GM18502 (cell line): ENCODE data around the gene LGALS13.

Experiments used
- ATAC-seq: cut with Tn5 transposase; IDR thresholded peaks from one replicate; pipeline ENCODE4 v1.9.1; 2021; ENCODE audit warnings: mild to moderate bottlenecking; ENCODE audit not compliant: unreplicated experiment, poor library complexity

LGALS13 gene, protein sequence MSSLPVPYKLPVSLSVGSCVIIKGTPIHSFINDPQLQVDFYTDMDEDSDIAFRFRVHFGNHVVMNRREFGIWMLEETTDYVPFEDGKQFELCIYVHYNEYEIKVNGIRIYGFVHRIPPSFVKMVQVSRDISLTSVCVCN

DNA sequence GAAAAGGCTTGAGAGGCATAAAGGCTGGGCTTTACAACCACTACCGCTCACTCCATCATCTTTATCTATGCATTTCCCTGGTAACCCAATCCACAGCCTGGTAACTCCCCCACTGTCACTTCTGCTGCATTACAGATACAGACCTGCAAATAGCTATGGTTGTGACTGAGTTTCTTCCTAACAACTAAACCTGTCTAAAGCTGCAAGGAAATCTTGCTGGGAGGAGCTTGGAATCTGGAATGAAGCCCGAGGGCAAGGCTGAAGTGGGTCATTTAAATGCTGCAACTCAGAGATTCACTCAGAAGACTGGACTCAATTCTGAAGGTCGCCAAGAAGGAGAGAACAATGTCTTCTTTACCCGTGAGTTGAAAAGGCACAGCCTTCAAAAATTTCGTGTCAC lies at the start of gene LGALS13:
Gene LGALS13, plus strand, starts transcription at position 301 of the 400 bp plus-strand sequence. Its CDS starts 45 bp downstream, at position 346.
- no peak for ATAC-seq

GRCh38 chr19:39553082-39553652 lies 49.2 kb upstream of the LGALS13 start:
- no peak for ATAC-seq

GRCh38 chr19:39554701-39555311 lies 47.5 kb upstream of the LGALS13 start:
- ATAC-seq = no peak

DNA sequence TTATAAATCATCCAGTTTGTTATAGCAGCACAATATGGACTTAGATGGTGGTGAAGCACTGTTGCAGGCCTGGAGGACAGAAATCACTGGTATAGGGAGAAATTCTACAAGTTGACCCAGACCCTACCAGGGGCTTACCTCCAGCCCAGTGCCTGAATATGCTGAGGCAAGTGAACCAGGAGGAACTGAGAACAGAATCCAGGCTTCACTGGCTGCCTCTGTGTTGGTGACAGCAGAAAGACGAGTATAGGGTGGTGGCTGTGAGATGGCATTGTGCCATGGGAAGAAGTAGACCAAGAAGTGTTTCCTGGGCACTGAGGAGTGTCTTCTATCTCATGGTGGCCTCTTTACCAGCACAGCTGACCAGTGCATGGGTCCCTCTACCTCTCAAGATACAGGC lies 46.4 kb upstream of the LGALS13 start:
- ATAC-seq = no peak

DNA sequence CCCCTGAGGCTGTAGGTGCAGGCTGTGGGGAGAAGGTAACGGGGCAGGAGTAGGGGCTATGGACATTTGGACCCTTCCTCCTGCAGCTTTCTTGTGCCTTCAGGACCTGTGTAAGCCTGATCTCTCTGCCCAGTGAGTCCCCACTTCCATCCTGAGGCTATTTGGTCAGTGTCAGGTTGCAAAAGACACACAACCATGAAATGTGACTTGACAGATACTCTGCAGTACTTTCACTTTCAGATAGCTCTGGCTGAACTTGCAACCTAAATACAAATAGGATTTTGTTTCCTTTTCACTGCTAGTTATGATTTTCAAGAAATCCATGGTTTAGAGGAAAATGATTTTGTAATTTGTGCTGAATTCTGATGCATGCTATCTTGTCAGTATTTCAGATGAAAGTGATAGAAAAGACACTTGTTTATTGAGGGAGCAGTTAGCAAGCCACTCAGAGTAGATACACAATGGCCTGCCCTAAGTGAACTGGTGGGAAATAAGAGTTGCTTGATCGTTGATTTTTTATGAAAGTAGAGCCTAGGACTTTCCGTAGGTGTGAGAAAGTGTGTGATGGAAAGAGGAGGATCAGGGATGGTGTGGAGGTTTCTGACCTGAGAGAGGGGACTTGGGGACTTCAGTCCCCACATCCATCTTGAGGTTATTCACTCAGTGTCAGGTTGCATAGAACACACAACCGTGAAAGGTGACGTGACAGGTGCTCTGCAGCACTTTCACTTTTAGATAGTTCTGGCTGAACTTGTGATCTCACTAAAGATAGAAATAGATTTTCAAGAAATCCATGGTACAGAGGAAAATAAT lies 44.3 kb upstream of the LGALS13 start:
- peak; percentile 49 for ATAC-seq

GRCh38 chr19:39558624-39559117 lies 43.7 kb upstream of the LGALS13 start:
- ATAC-seq = no peak

- ATAC-seq = no peak
Measured at GRCh38 chr19:39563408-39563807, 38.9 kb upstream of the LGALS13 start.

DNA sequence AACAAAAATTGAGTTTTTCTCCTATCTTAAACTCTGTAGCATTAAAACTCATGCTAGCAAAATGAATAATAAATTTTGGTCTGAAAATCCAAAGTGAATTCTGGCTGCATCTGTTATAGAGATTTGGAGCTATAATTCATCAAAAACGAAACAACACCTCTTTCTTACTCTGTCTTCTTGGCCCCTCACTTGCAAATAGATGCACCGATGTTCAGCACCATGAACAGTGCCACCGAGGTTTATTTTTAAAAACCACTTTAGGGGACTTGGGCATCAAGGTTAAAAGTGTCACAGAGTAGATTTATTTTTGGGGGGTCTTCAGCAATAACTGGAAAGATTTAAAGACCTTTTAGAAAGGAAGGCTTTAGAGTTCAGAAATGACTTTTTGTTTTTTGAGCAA lies 36.3 kb upstream of the LGALS13 start:
- ATAC-seq = no peak

DNA sequence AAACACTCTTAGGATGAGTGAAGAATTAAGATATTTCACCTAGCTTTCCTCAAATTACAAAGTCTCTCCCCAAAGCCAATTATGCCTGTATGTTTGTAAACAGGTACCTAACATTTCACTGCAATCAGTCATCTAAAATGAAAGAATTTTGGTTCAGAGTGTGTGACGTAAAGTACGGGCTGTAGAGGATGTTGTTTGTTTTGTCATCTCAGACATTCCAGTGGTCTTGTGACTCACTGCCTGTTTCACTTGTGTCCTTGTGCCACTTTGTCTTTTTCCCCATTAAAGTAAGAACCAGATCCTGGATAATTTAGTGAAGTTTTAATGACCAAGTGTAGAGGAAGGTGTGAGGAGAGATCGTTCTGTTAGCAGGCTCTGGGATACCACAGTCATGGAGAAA lies 33.7 kb upstream of the LGALS13 start:
- ATAC-seq = no peak

DNA sequence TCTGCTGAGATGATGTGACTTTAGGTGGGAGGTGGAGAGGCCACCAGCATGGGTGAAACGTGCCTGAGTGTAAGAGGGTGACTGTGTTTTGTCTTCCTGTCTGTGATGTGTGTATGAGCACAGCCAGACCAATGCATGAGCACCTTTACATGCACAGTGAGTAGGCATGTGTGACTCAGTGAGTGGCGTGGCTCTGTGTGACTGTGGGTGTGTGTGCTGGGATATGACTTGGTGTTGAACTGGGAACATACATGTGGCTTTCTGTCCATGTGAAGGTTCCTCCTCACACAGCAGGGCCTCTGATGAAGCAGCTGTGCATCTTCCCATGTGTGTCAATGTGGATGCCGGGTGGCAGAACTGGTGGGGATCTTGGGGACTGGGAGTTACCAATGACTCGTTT lies 19.9 kb upstream of the LGALS13 start:
- ATAC-seq = no peak

- ATAC-seq = no peak
Measured at GRCh38 chr19:39582891-39583625, 19.3 kb upstream of the LGALS13 start.

DNA sequence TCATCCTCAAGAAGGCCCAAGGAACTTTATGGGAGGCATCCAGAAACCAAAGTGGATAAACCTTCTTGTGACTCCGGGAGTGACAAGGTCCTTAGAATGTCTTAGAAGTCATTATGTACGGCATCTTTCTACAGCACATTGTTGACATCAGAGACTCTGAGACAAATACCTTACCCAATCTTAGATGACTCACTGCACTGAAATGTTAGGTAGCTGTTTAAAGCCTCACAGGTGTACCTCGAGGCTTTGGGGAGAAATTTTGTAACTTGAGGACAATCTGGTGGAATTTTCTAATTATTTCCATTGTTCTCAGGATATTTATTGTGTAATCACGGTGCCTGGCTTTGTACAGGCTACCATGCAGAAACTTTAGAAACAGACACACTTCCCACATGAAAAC lies 14.8 kb upstream of the LGALS13 start:
- no peak for ATAC-seq

DNA sequence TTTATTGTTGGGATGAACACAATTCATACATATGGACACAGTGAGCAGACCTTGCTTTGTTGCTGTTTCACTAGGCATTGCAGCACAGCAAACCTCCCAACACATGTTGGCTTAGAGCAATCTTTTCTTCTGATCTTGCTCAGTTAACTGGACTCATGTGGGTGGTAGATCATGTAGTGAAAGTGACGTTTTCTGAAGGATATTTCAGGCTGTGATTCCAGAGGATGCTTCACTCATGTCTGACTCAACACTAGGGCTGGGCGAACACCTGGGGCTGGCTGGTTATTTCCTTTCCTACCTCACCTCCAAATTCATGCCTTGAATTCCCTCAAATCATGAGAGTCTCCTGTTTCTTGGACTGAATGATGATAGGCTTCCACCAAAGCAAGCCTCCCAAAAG lies 14.3 kb upstream of the LGALS13 start:
- no peak for ATAC-seq

GRCh38 chr19:39590265-39590664 lies 12.1 kb upstream of the LGALS13 start:
- no peak for ATAC-seq

- no peak for ATAC-seq
Measured at GRCh38 chr19:39592381-39592780, 9.9 kb upstream of the LGALS13 start.

GRCh38 chr19:39595950-39596349 lies 6.4 kb upstream of the LGALS13 start:
- no peak for ATAC-seq

- ATAC-seq = no peak
Measured at GRCh38 chr19:39596911-39597310, 5.4 kb upstream of the LGALS13 start.

DNA sequence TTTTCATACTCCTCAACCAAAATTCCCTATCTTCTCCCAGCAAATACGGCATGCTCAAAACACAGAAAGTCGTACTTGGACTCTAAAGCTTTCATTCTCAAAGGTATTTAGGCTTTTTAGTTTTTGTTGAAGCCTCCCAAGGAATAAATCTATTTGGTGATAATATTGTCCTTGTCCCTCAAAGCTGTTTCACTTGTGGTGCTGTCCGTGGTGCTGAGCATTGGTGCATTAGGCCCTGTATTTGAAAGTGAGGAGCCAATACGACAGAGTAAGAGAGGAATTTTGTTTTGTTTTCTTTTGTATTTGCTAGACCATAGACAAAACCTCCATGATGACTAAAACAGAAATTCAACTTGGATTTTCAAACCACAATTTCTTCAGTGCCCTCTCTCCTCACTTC lies 3.2 kb upstream of the LGALS13 start:
- no peak for ATAC-seq

GRCh38 chr19:39603825-39604224 lies 1.5 kb downstream of the LGALS13 start:
- no peak for ATAC-seq

- ATAC-seq = no peak
Measured at GRCh38 chr19:39607021-39607420, 4.7 kb downstream of the LGALS13 start.
